ENCODE results near the gene DNLZ.

DNLZ gene

DNA sequence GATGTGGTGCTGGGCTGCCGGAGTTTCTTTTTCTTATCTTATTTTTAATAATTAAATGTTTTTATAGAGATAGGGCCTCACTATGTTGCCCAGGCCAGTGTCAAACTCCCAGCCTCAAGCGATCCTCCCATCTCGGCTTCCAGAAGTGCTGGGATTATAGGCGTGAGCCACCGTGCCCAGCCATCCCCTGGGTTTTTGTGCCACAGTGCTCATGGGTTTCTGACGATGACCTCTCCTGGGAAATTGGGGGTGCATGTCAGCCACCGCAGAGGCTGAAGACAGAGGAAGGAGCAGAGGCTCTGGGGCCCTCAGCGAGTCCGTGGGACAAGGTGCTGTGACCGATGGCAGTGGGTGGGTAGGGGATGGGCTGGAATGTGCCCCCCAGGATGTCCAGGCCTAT is 21.8 kb downstream of the DNLZ start:
- no peak for DNase-seq

DNA sequence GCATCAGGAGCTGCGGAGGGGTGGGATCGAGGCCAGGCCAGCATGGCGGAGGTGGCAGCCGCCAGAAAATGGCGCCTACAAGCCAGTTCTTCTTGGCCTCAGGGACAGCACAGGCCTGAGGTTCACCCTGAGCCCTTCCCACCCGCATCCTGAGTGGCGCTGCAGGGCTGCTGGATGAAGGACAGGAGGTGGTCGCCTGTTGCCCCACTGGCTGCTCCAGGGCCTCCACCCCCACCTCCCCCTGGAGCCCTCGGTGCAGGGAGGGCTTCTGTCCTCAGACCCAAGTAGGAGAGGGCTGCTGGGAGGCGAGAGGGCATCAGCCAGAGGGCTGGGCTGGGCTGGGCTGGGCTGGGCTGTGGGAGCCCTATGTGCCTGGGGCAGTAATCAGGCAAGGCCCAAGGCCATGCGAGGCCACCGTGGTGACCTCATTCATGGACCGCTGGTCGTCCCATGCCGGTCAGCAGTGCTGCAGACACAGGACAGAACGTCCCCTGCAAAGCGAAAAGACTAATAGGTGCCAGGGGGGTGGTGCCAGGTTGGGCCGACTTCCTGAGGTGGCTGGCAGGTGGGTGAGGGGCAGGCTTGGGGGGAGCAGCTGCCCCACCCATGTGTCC is 22.4 kb downstream of the DNLZ start:
- DNase-seq, result no peak

DNA sequence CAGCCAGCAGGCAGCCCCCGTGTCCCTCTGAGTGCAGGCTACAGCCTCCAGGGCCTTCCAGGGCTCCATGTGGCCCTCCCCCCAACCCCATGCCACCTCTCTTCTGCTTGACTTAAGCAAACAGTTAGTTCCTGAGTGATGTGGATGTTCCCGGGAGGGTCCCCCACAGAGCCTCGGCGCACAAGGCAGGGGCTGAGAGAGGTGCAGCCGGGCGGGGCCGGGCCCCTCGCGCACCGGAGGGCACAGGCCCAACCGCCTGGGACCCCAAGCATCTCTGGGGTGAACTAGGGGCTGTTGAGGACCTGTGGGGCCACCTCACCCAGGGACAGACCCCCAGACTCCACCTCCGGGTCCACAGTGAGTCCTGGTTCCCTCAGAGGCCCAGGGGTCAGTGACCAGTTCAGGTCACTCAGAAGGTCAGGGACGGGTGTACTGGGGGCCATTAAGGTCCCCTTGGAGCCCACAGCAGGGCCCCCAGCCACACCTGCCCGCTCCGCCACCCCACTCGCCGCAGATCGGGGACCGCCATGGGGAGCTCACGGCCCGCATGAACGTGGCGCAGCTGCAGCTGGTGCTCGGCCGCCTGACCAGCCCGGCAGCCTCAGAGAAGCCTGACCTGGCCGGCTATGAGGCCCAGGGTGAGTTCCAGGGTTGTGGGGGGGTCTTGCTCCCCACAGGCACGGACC is 23.0 kb downstream of the DNLZ start:
- DNase-seq, result no peak

DNA sequence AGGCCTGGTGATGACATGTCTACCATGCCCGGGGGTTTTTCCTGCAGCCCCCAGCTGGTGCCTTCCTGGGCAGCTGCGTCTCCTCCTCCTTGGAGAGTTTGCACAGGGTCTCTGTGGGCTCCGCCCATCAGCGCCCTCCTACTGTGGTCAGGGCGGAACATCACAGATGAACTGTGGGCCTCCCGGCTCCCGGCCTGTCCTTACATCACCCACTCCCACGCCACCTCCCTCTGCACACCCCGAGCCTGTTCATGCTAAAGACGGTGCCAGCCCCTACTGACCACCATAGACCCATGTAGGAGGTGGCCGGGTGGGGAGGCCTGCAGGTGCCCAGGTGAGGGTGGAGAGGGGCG is 23.6 kb downstream of the DNLZ start:
- no peak for DNase-seq

DNA sequence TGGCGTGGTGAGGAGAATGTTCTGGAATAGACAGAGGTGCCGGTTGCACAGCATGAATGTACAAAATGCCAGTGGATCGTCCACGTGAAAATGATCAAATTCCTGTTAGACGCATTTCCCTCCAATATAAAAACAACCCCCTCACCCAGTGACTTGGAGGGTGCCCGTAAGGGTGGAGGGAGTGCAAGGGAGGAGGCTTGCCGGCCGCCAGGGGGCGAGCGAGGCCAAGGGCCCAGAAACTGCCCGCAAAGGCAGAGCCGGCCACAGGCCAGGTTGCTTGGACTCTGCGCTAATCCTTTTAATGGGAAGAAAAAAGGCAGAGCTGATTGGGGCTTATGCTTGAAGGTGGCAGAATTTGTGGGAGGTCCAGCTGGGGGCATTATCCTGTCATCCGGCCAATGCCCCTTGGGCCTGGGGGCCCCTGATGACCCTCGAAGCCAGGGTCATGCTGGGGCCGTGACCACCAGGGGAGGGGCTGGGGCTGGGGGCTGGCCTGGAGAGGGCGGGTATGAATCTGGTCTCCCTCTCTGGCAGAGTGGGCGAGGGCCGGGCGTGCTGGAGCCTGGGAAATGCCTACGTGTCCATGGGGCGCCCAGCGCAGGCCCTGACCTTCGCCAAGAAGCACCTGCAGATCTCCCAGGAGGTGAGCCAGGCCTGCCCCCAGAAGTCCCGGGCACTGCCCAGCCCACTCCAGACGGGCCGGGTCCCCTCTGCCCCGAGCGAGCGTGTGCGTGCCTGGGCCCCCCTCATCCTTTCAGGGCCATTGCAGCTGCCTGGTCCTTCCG is 24.2 kb downstream of the DNLZ start:
- DNase-seq, result no peak

DNA sequence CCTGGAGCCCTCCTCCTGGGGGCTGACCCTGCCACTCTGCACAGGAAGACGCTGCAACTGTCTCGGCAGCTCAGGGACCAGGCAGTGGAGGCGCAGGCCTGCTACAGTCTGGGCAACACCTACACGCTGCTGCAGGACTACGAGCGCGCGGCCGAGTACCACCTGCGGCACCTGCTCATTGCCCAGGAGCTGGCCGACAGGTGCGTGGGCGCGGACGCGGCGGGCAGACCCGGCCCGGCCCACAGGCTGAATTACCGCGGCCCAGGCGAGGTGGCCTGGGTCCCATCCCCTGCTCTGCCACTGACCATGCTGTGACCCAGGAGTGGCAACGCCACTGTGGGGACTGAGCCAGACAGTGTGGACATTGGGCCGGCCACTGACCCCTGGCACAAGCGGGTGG is 25.0 kb downstream of the DNLZ start:
- DNase-seq, result no peak

DNA sequence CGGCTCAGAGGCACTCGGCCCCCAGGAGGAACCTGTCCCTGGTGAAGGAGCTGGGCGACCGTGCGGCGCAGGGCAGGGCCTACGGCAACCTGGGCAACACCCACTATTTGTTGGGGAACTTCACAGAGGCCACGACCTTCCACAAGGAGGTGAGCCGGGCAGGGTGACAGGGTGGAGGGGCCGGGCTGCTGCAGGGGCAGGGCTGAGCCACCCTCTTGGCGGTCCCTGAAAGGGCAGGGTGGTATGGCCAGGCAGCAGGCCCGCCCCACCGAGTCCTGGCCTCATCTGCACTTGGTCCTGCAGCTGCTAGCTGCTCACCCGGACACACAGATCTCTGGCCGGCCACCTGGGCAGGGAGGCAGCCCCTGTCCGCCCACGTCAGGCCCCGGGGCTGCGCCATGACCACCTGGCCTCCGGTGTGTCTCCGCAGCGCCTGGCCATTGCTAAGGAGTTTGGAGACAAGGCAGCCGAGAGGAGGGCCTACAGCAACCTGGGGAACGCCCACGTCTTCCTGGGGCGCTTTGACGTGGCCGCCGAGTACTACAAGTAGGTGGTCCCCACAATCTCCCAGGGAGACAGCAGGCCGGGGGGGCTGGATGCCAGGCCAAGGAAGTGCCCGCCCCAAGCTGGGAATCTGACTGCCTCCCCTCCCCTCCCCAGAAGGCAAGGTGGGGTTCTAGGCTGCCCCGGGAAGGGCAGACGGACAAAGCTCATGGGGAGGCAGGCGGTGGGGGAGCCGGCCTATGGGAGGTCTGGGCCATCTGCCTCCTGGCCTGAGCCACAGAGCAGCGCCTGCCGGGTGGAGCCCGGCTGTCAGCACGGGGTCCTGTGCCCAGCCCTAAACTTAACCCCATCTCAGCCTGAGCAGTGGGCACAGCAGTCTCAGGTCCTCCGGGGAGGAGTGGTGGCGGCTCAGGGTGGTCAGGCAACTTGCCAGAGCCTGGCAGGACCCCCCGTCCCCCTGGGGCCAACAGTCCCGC is 25.8 kb downstream of the DNLZ start:
- no peak for DNase-seq

DNA sequence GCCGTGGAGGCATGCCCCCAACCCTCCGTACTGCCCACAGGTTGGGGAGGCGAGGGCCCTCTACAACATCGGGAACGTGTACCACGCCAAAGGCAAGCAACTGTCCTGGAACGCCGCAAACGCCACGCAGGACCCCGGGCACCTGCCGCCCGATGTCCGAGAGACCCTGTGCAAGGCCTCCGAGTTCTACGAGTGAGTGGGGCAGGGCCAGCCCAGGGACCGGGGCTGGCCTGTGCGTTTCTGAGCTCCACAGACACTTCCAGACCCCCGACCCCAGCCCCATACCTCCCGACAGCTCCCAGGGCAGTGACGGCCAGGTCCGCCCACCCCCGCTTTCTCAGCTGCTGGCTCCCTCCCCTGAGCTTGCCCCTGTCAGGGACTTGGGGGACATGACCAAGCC is 26.7 kb downstream of the DNLZ start:
- no peak for DNase-seq

DNA sequence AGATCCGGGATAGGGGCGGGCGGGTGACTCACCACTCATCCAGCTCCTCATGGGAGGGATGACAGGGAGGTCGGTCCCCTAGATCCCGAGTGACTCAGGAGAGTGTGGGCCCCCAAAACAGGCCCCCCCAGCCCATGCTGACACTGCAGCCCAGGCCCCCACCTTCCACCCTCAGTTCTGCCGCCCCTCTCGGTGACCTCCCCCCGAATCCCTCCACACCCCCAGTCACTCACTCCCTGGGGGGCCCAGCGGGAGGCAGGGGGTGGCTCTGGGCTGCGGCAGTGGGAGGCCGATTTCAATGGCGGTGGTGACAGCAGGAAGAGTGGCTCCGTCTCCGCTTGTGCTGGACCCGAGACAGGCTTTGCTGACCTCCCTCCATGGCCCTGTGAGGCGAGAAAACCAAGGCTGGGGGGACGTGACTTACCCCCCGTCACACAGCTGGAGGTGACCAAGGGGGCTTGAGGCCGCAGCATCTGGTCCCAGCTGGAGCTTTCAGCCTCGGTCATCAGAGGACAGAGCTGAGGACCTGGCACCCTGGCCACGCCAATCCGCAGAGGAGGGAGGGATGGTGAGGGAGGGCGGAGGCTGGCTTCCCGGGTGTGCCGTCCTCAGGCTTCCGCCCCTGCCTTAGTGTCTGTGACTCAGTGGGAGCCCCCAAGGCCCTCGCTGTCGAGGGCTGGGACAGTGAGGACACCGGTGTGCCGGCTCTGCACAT is 27.2 kb downstream of the DNLZ start:
- DNase-seq, result no peak

DNA sequence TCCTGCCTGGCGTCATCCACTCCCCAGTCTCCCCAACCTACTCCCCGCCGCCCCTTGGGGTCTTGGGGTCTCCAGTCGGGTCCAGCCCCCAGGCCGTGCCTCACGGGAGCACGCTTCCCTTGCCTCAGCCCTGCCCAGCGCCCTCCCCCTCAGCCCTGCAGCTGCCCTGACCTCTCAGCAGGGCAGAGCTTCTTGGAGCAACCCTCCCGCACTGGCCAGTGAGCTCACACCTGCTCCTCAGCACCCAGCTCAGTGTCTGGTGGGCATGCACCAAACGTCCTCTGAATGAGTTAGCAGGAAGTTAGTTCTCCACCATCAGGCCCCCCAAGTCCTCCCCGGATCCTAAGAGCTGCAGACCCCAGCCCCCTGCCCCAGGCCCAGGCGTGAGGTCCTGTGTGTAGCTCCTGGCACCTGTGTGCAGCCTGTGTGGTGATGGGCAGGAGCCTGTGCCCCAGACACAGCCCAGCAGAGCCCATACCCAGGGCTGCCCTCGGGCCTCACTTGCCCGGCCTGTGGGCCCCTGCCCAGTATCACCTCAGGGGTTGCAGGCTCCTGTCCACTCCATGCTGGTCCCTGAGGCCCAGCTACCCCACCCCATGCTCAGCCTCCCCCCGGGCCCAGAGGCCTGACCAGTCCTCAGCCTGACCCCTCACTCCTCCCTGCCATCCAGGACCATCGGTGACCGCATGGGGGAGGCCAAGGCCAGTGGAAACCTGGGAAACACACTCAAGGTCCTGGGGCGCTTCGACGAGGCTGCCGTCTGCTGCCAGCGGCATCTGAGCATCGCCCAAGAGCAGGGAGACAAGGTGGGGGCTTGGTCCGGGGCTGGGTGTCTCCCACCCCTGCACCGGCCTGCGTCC is 28.0 kb downstream of the DNLZ start:
- DNase-seq, result no peak

DNA sequence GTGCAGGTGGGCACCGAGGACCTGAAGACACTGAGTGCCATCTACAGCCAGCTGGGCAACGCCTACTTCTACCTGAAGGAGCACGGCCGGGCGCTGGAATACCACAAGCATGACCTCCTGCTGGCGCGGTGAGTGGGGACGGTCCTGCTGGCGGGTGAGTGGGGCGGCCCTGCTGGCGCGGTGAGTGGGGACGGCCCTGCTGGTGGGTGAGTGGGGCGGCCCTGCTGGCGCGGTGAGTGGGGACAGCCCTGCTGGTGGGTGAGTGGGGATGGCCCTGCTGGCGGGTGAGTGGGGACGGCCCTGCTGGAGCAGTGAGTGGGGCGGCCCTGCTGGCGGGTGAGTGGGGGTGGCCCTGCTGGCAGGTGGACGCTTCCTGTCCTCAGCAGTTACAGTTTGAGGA is 29.0 kb downstream of the DNLZ start:
- no peak for DNase-seq

DNA sequence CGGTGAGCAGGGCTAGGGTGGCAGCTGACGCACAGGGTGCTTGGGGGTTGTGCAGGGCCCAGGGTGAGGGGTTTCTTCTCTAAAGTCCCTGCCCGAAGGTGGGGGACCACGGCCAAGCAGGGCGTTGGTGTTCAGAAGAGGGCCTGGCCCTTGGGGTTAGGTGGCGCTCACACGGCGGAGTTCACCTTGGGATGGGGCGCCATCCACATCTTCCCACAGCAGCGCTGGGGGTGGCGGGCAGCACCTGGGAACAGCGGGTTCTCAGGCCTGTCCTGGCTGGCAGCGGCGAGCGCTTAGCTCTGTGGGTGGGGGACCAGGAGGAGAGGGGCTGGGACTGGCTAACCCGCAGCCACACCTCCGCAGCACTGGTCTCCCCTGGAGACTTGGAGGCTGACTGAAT is 30.1 kb downstream of the DNLZ start:
- no peak for DNase-seq

DNA sequence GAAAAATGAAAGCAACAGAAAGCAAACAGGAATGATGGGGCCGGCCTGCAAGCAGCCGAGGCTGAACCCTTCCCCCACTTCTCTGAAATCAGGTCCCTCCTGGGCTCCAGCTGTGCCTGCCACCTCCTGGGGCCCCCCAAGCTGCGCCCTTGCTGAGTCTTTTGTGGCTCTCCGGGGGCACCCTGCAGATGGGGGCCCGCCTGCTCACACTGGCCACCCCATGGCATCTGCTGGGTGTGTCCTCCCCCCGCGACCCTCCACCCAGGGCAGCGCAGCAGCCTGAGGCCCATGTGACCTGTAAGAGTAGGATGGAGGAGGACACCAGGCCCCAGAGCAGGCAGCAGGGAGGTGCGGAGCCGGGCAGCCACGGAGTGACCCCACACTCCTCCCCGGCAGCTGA is 30.5 kb downstream of the DNLZ start:
- DNase-seq, result no peak

DNA sequence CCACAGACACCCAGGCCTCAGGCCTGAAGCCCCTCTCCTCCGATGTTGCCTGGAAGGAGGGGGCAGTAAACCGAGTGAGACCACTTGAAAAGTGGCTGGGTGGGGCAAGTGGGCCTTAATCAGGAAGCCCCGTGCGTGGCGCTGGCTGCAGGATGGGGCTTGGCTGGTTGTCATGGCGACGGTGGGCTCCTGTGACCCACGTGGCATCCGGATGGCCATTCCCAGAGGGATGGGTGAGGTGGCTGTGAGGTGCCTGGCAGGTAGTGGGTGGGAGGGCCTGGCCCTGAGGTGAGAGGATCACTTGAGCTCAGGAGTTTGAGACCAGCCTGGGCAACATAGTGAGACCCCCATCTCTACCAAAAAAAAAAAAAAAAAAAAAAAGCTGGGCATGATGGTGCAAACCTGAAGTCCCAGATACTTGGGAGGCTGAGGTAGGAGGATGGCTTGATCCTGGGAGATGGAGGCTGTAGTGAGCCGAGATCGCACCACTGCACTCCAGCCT is 31.0 kb downstream of the DNLZ start:
- DNase-seq, result no peak

DNA sequence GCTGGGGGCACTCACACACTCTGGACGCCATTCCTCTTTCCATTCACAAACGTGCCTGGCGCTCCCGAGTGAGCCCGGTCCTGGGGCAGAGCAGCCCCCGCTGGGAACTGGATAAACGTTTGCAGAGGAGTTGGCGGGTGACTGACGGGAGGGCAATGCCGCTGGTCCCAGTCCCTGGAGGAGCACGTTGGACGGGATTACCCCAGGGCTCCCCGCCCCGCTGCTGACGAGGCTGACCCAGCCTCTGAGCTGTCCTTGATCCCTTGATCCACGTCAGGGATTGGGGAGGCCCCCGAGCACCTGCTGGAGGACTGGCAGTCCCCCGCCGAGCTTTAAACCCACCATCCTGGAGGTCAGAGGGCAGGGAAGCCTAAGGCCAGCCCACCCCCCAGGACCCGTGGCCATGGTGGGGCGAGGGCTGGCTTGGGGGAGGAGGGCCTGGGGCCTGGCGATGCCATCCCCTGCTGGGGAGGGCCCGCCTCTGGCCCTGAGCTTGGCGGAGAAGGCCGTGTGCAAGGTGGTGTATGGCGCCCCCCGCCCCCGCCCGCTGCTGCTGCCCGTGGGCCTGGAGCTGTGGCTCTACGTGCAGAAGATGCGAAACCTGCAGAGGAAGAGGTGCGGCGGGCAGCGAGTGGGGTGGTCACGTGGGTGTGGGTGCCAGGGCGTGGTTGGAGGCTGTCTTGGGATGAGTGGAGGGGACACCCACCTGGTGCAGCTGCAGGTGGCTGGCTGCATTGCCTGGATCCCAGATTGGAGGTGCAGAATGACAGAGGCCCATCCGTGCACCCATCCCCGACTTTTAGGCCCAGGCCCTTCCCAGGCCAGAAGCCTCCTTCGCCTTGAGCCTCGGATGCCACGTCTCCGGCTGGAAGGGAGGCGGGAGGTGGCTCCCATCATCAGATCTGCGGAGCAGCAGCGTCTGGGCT is 31.7 kb downstream of the DNLZ start:
- DNase-seq, result no peak

DNA sequence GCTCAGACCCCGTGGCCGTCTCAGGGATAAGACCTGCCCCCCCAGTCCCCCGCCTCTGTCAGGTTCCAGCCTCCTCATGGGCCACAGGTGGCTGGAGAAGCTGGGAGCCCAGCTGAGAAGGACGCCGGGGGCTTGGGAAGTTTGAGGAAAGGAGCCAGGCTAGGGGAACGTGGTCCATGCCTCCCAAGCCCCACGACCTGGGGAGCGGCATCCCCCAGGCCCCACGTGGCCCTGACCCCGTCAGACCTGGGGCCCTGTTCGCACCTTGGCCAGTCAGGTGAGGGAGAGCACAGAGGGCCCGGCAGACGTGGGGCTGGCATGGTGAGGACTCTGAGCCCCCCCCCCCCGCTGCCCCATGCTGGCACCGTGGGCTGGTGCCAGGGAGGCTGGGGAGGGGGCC is 32.5 kb downstream of the DNLZ start:
- DNase-seq, result no peak

DNA sequence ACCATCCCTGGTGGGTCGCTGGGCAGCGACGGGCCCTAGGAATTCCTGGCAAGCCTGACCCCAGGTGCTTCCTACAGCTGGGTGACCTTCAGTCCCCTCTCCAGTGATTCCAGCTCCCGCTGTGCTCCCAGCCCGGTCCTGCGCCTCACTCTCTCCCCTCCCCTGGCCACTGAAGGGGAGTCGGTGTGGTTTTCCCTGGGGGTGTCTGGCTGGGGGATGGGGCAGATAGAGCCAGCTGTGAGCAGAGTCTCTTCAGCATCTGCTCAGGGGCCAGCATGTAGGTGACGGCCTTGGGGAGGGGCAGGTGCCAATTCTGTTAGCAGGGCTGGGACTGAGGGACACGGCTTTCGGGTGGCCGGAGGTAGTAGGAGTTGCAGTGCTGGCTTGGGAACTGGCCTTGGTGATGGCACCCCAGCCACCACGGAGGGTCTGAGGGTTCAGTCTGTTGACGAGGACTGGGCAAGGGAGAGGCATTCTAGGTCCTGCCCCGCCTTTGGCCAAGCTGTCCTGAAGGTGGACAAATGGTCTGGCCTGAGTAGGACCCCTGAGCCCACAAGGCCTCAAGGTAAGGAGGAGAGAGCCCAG is 33.0 kb downstream of the DNLZ start:
- no peak for DNase-seq

DNA sequence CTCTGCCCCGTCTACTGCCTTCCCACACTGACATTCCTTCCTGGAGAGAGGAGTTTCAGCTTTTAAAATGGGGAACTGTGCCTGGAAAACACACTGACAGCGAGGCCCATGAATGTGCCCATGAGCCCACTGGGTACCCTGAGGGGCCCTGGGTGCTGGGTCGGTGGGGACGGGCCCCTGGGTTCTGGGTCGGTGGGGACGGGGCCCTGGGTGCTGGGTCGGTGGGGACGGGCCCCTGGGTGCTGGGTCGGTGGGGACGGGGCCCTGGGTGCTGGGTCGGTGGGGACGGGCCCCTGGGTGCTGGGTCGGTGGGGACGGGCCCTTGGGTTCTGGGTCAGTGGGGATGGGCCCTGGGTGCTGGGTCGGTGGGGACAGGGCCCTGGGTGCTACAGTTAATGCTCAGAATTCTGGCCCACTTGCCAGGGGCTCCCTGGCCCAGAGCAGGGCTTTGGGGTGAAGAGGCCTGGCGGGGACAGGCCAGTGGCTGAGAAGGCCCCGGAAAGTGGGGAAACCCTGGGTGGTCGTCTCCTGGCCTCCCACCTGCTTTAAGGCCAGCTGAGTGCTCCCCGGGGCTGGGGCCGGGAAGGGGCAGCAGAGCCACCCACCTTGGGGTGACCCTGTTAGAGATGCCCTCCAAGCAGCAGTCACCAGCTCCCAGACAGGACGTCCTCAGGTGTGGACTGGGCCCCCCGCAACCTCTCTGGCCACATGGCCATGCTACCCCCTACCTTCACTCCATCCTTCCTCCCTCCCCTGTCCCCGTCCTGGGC is 33.7 kb downstream of the DNLZ start:
- DNase-seq, result no peak

DNA sequence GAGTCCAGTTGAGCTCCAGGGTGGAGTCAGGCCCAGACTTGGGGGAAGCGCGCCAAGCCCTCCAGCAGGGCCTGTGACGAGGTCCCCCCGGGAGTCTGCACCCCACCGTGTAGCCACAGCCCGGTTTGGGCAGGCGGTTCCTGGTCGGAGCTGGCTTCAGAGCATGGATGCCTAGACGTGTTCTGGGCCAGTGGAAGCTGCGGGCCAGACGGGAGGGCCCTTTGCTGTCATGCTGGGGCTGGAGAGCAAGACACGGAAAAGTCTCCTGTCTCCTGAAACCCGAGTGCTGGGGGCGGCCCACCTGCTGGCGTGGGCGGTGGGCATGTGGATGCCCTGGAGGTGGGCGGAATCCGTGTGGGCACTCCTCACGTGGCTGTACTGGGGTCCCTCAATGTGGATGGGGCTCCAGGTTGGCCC is 34.3 kb downstream of the DNLZ start:
- DNase-seq, result no peak

All from stimulated activated CD4-positive, alpha-beta T cell treated with anti-CD3 and anti-CD28 coated beads, Interleukin-4, amount 100 ng/mL, for 24 hours (primary cell).